ENCODE results near the gene DIAPH2.

DIAPH2 gene

GRCh38 chrX:97498093-97498492, 813.5 kb downstream of the DIAPH2 start:
- H3K4me3 ChIP-seq (replicated peaks; ENCODE audit: low read depth, low read length), result no peak overlapping the region
- TF ChIP-seq CTCF (IDR thresholded peaks at IDR 0.05; ENCODE audit: low read depth, low read length, missing control alignments), result no peak
- DNase-seq (ENCODE audit: extremely low read depth, low read depth), result no peak

- TF ChIP-seq CTCF (IDR thresholded peaks at IDR 0.05; ENCODE audit: low read depth, low read length, missing control alignments), result no peak
- H3K4me3 ChIP-seq (replicated peaks; ENCODE audit: low read depth, low read length), result no peak overlapping the region
- no peak for DNase-seq (ENCODE audit: extremely low read depth, low read depth)
These were observed 819.8 kb downstream of the DIAPH2 start for GRCh38 chrX:97504431-97504830.

- DNase-seq (ENCODE audit: extremely low read depth, low read depth), result no peak
- TF ChIP-seq CTCF (IDR thresholded peaks at IDR 0.05; ENCODE audit: low read depth, low read length, missing control alignments), result no peak
- no peak overlapping the region for H3K4me3 ChIP-seq (replicated peaks; ENCODE audit: low read depth, low read length)
These were observed 833.1 kb downstream of the DIAPH2 start for GRCh38 chrX:97517763-97518162.

GRCh38 chrX:97522307-97522706, 837.7 kb downstream of the DIAPH2 start:
- TF ChIP-seq CTCF (IDR thresholded peaks at IDR 0.05; ENCODE audit: low read depth, low read length, missing control alignments), result no peak

GRCh38 chrX:97524340-97524739, 839.7 kb downstream of the DIAPH2 start:
- no peak overlapping the region for H3K4me3 ChIP-seq (replicated peaks; ENCODE audit: low read depth, low read length)
- DNase-seq (ENCODE audit: extremely low read depth, low read depth), result no peak
- no peak for TF ChIP-seq CTCF (IDR thresholded peaks at IDR 0.05; ENCODE audit: low read depth, low read length, missing control alignments)

More at GRCh38 chrX:97522307-97522706, 837.7 kb downstream of the DIAPH2 start:
- DNase-seq (ENCODE audit: extremely low read depth, low read depth), result no peak
- no peak overlapping the region for H3K4me3 ChIP-seq (replicated peaks; ENCODE audit: low read depth, low read length)

GRCh38 chrX:97524997-97525396, 840.4 kb downstream of the DIAPH2 start:
- no peak overlapping the region for H3K4me3 ChIP-seq (replicated peaks; ENCODE audit: low read depth, low read length)
- no peak for DNase-seq (ENCODE audit: extremely low read depth, low read depth)
- TF ChIP-seq CTCF (IDR thresholded peaks at IDR 0.05; ENCODE audit: low read depth, low read length, missing control alignments), result no peak

- no peak for TF ChIP-seq CTCF (IDR thresholded peaks at IDR 0.05; ENCODE audit: low read depth, low read length, missing control alignments)
- DNase-seq (ENCODE audit: extremely low read depth, low read depth), result no peak
- H3K4me3 ChIP-seq (replicated peaks; ENCODE audit: low read depth, low read length), result no peak overlapping the region
These were observed 841.3 kb downstream of the DIAPH2 start for GRCh38 chrX:97525981-97526380.

Data from HFF-Myc (cell line).